Left cardiac atrium (tissue), 4 donors: ENCODE measurements around the gene CGB3. TPM values are rescaled to one million over a fixed set of nuclear protein-coding genes. Genes with fewer than 3 reads are reported as not detected.
"Not testable (repeated sequence)": the region's sequence is repeated elsewhere in the genome, so short reads cannot be mapped to it uniquely, and the experiment has no call there.

ENCODE experiments used
- ATAC-seq, 2 donors: fragments of 200-7000 bp; cut with Tn5 transposase; one replicate each; pipeline ENCODE4 v1.9.1; 2020; ENCODE audit warnings: mild to moderate bottlenecking in 2 of 2, moderate library complexity in 2 of 2
- DNase-seq: peaks from one replicate; pipeline ENCODE4 v3.0.0-alpha.2; 2020
- intact Hi-C, 2 donors: fragments of 100-400 bp; cut with DNase I; formaldehyde crosslinking; loops; one replicate each; pipeline versions ENCODE4 v1.14.1 to v1.15.1; 2022 to 2023
- total RNA-seq, 2 donors: library from RNA; stranded (reverse); fragmentation: NEBNext Ultra II Directional; extraction: Animal tissue kit (Norgen Biotek cat#: 25700); gene quantifications; one replicate each; pipeline ENCODE4 v1.2.1, GENCODE V29; 2021
- donor health status: DM: no; HTN: yes; CAD: no.
- donor health status: DM: no; HTN: yes; CAD: no; lungs with severe emphysema.
- donor health status: DM: yes; HTN: yes; CAD: no.
- donor health status: Dilated cardiomyopathy.

The CGB3 gene
- total RNA-seq, 2 donors from 2014 or later, result not detected

- DNase-seq, ATAC-seq, intact Hi-C loops: not testable (repeated sequence)
Measured at GRCh38 chr19:49049011-49049410, 24.9 kb upstream of the CGB3 start, which contains the start of gene CGB8. Gene CGB8 (minus strand): TSS chr19:49049111. CDS start chr19:49048739, 372 bp downstream.

DNA sequence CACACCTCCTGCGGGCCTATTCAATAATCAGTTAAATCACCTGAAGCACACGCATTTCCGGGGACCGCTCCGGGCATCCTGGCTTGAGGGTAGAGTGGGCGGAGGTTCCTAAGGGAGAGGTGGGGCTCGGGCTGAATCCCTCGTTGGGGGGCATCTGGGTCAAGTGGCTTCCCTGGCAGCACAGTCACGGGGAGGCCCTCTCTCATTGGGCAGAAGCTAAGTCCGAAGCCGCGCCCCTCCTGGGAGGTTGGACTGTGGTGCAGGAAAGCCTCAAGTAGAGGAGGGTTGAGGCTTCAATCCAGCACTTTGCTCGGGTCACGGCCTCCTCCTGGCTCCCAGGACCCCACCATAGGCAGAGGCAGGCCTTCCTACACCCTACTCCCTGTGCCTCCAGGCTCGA lies 19.4 kb upstream of the CGB3 start, which contains the start of gene CGB5:
Gene CGB5, plus strand, starts transcription at position 301 of the 400 bp plus-strand sequence. CDS start 362 bp downstream, outside the sequence.
- DNase-seq, intact Hi-C loops, ATAC-seq: not testable (repeated sequence)

DNA sequence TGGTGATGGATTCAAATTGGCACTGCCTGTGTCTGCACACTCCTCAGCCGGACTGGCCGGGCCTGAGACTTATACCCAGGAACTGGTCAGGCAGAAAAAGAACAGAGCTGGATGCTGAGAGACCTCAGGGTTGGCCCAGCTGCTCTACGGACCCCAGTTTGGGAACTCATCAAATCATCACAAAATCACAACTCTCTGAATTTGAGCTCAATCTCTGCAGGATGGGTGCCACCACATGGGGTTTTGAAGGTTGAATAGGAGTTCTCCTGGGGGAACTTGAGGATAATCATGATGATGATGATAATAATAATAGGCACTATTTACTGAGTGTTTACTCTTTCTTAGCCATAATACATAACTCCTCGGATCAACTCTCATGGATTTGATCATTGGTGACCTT lies 18.5 kb upstream of the CGB3 start:
- ATAC-seq, intact Hi-C loops, DNase-seq: not testable (repeated sequence)

DNA sequence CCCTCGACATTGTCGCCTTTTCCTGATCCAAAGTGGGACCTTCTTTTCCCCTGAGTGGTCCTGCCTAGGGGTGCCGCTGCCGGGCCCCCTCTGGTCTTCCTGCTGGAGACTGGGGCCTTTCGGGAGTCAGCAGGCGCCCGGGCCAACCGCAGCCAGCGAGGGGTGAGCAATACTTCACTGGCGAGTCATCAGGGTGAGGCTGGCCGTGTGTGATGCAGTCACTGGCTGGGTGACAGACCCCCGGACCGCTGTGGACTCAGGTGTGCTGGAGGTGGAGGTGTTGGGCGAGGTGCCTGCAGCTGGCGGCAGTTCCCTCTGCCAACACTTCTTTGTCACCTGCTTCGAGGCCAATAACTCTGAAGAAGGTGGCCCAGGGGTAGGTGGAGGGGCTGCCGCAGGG lies 18.0 kb upstream of the CGB3 start:
- ATAC-seq, result no peak
- intact Hi-C loops, result no loop called here

DNA sequence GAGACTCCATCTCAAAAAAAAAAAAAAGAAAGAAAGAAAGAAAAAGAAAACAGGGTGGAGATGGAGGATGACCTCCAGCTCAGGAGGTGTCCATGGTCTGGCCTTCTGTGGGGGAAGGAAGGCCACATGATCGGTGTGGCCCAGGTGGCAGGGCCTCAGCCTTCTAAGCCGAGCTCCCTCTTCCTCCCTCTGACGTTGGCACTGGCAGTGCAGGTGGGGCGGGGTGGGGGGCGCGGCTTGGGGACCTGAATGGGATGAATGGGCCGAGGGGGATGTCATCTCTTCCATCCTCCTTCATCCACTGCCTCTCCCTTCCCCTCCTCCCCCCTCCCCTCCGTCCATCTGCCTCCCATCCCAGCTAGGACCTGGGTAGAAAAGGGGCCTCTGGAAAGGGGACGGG lies 15.6 kb upstream of the CGB3 start:
- DNase-seq, intact Hi-C loops, ATAC-seq: not testable (repeated sequence)

More for the DNA sequence above, 18.0 kb upstream of the CGB3 start:
- no peak for DNase-seq

DNA sequence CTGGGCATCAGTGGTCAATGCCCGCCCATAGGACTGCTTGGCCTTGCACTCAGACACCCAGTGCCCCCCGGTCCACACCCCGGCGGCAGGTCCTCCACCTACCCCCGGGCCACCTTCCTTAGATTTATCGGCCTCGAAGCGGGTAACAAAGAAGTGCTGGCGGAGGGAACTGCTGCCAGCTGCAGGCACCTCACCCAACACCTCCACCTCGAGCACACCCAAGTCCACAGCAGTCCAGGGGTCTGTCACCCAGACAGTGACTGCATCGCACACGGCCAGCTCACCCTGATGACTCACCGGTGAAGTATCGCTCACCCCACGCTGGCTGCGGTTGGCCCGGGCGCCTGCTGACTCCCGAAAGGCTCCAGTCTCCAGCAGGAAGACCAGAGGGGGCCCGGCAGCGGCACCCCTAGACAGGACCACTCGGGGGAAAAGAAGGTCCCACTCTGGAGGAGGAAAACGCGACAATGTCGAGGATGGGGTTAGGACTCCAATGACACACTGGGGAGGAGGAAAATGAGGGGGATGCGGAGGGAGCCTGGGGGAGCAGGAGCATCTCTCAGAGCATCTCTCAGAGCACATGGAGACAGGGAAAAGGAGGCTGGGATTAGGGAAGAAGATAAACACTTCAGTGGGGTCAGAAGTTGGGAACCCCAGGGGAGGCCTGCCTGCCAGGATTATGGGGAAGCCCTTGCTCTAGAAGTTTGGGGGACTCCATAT lies 14.6 kb upstream of the CGB3 start:
- intact Hi-C loops, DNase-seq, ATAC-seq: not testable (repeated sequence)

DNA sequence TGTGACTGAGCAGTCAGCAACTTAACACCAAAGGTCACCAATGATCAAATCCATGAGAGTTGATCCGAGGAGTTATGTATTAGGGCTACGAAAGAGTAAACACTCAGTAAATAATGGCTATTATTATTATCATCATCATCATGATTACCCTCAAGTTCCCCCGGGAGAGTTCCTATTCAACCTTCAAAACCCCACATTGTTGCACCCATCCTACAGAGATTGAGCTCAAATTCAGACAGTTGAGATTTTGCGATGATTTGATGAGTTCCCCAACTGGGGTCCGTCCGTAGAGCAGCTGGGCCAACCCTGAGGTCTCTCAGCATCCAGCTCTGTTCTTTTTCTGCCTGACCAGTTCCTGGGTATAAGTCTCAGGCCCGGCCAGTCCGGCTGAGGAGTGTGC lies 14.0 kb upstream of the CGB3 start:
- intact Hi-C loops, DNase-seq, ATAC-seq: not testable (repeated sequence)

- ATAC-seq, intact Hi-C loops, DNase-seq: not testable (repeated sequence)
Measured at GRCh38 chr19:49036815-49037214, 12.7 kb upstream of the CGB3 start, which contains the start of gene CGB1. Gene CGB1 (minus strand): TSS chr19:49036895. CDS start chr19:49036711, 184 bp downstream.

GRCh38 chr19:49031642-49032301 lies 7.6 kb upstream of the CGB3 start, which contains the start of gene CGB2:
Gene CGB2 (plus strand): TSS chr19:49031890. CDS start chr19:49032096, 206 bp downstream.
- ATAC-seq, DNase-seq, intact Hi-C loops: not testable (repeated sequence)

- DNase-seq, ATAC-seq, intact Hi-C loops: not testable (repeated sequence)
Measured at GRCh38 chr19:49030323-49030722, 6.2 kb upstream of the CGB3 start.

DNA sequence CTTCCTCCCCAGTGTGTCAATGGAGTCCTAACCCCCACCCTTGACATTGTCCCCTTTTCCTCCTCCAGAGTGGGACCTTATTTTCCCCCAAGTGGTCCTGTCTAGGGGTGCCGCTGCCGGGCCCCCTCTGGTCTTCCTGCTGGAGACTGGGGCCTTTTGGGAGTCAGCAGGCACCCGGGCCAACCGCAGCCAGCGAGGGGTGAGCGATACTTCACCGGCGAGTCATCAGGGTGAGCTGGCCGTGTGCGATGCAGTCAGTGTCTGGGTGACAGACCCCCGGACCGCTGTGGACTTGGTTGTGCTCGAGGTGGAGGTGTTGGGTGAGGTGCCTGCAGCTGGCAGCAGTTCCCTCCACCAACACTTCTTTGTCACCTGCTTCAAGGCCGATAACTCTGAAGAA lies 5.6 kb upstream of the CGB3 start:
- intact Hi-C loops, ATAC-seq, DNase-seq: not testable (repeated sequence)

GRCh38 chr19:49028686-49029085 lies 4.6 kb upstream of the CGB3 start:
- intact Hi-C loops, ATAC-seq, DNase-seq: not testable (repeated sequence)

DNA sequence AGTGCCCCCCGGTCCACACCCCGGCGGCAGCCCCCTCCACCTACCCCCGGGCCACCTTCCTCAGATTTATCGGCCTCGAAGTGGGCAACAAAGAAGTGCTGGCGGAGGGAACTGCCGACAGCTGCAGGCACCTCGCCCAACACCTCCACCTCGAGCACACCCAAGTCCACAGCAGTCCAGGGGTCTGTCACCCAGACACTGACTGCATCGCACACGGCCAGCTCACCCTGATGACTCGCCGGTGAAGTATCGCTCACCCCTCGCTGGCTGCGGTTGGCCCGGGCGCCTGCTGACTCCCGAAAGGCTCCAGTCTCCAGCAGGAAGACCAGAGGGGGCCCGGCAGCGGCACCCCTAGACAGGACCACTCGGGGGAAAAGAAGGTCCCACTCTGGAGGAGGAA lies 1.5 kb upstream of the CGB3 start:
- intact Hi-C loops, ATAC-seq, DNase-seq: not testable (repeated sequence)

DNA sequence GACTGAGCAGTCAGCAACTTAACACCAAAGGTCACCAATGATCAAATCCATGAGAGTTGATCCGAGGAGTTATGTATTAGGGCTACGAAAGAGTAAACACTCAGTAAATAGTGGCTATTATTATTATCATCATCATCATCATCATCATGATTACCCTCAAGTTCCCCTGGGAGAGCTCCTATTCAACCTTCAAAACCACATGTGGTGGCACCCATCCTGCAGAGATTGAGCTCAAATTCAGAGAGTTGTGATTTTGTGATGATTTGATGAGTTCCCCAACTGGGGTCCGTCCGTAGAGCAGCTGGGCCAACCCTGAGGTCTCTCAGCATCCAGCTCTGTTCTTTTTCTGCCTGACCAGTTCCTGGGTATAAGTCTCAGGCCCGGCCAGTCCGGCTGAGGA lies 955 bp upstream of the CGB3 start:
- intact Hi-C loops, ATAC-seq, DNase-seq: not testable (repeated sequence)

- intact Hi-C loops, result no loop called here
- no peak for DNase-seq
- ATAC-seq, result no peak
Measured at GRCh38 chr19:49022116-49022515, 2.0 kb downstream of the CGB3 start.

GRCh38 chr19:49020931-49021895 lies 2.9 kb downstream of the CGB3 start:
- no peak for DNase-seq
- intact Hi-C loops, result no loop called here

DNA sequence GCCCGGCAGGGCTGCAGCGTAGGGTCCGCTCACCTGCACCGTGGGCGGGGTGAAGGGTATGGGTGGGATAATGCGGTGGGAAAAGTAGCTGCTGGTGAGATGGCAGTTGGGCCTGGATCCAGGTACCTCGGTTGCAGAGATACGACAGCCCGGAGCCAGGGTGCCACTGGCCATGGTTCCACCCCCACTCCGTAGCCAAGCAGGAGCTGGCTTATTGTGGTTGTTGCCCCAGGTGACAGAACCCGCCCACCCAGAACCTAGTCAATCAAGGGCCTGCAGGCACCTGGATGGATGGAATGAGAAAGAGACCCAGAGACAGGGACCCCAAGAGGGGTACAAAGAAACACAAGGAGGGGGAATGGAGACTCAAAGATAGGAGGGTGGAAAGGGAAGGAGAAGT lies 3.8 kb downstream of the CGB3 start:
- ATAC-seq, result no peak

More at GRCh38 chr19:49020931-49021895, 2.9 kb downstream of the CGB3 start:
- no peak for ATAC-seq

DNA sequence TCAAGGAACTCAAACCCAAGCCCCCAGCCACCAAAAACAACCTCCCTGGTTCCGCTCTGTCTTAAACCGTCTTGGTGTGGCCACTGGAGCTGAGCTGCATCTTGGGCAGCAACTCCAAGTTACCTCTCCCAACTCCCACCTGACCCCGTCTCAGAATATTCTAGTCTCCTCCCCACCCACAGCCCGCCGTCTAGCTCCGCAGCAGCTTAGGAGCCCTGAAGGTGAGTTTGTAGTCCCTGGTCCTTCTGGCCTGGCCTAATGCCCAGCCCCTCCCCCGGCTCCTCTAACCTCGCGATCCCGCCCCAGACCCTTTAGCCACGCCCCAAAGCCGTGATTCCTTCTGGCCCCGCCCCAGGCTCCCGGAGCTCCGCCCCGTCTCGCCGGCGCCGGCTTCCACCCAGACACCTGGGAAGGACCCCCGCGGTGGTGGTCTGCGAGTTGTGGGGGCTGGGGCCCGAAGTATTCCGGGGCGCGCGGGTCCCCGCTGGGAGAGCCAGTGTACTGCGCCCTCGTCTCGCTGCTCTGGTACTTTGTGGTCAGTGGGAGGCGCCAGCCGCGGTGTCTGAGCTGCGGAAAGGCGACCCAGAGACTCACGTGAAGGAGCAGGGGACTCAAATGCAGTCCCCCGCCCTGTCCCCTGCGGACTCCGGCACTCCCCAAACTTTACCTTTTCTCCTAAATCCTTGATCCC lies 4.7 kb downstream of the CGB3 start:
- intact Hi-C loops, result no loop called here
- ATAC-seq (peak; percentile 41 to 71), DNase-seq (peak; percentile 77)

More for the DNA sequence above, 3.8 kb downstream of the CGB3 start:
- intact Hi-C loops, result no loop called here
- DNase-seq, result no peak
